ENCODE data around the gene HNRNPA1. TPM values are rescaled to one million over a fixed set of nuclear protein-coding genes. Genes with fewer than 3 reads are reported as not detected.

Gene HNRNPA1
- total and polyA plus RNA-seq, 7 donors = 318 to 1,311 (median 594) TPM

DNA sequence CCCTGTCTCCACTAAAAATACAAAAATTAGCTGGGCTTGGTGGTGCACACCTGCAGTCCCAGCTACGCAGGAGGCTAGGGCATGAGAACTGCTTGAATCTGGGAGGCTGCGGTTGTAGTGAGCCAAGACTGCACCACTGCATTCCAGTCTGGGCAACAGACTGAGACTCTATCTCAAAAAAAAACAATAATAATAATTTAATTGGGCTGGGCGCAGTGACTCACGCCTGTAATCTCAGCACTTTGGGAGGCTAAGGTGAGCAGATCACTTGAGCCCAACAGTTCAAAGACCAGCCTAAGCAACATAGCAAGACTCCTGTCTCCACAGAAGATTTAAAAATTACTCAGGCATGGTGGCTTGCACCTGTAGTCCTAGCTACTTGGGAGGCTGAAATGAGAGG is 27.3 kb upstream of the HNRNPA1 start:
- Histone ChIP-seq H3K4me1 (peaks cover 0 to 19% (median 4%) of the 10 kb centered on the region in 4 donors), H3K36me3 (peaks cover 4 to 48% (median 8%) of the 10 kb centered on the region in 4 donors), H3K4me3 (no peak overlapping the region), H3K27me3 (no peaks in the 10 kb centered on the region), H3K27ac (no peak overlapping the region), H3K9me3 (no peaks in the 10 kb centered on the region)
- no peak for DNase-seq
- intact Hi-C loops (cut with DNase I) = no loop called here
- TF ChIP-seq POLR2AphosphoS5 (IDR thresholded peaks at IDR 0.05) (no peak), EP300 (IDR thresholded peaks at IDR 0.05) (no peak), POLR2A (IDR thresholded peaks at IDR 0.05) (no peak)
- TF ChIP-seq, protein P1, sequence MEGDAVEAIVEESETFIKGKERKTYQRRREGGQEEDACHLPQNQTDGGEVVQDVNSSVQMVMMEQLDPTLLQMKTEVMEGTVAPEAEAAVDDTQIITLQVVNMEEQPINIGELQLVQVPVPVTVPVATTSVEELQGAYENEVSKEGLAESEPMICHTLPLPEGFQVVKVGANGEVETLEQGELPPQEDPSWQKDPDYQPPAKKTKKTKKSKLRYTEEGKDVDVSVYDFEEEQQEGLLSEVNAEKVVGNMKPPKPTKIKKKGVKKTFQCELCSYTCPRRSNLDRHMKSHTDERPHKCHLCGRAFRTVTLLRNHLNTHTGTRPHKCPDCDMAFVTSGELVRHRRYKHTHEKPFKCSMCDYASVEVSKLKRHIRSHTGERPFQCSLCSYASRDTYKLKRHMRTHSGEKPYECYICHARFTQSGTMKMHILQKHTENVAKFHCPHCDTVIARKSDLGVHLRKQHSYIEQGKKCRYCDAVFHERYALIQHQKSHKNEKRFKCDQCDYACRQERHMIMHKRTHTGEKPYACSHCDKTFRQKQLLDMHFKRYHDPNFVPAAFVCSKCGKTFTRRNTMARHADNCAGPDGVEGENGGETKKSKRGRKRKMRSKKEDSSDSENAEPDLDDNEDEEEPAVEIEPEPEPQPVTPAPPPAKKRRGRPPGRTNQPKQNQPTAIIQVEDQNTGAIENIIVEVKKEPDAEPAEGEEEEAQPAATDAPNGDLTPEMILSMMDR (IDR thresholded peaks at IDR 0.05) = no peak
- 77 to 94% methylated on average over 4 of the region's 4 CpGs for WGBS, 2 donors

DNA sequence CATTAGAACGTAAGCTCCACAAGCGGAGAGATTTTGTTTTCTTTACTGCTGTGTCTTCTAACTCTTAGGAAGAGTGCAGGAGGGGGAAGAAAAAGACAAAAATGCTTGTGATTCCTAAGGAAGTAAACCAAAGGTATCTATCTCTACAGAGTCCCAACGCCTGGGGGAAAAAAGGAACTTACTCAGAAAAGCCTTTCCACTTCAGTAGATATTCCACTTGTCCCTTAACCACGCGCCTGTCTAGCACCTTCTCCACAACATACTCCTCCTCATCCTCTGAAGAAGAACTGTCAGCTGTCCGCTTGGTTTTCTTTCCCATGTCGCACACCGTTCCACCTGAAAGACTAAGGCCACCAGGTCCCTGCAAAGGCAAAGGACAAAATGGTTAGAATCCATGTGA is 23.2 kb upstream of the HNRNPA1 start:
- intact Hi-C loops (cut with DNase I) = no loop called here
- Histone ChIP-seq H3K4me3 (no peak overlapping the region), H3K36me3 (peaks cover 0 to 34% (median 8%) of the 10 kb centered on the region in 4 donors), H3K27me3 (no peaks in the 10 kb centered on the region), H3K9me3 (no peaks in the 10 kb centered on the region), H3K27ac (peak overlapping the region in 3 of 4 donors; percentile 60 to 86 (median 76)), H3K4me1 (peaks cover 0 to 44% (median 28%) of the 10 kb centered on the region in 4 donors)
- no peak for DNase-seq
- TF ChIP-seq EP300 (IDR thresholded peaks at IDR 0.05) = no peak
- TF ChIP-seq POLR2A (IDR thresholded peaks at IDR 0.05) = no peak
- no peak for TF ChIP-seq POLR2AphosphoS5 (IDR thresholded peaks at IDR 0.05)
- TF ChIP-seq, protein P1 (IDR thresholded peaks at IDR 0.05) = no peak
- 93 to 97% methylated on average over 8 of the region's 8 CpGs for WGBS, 2 donors

DNA sequence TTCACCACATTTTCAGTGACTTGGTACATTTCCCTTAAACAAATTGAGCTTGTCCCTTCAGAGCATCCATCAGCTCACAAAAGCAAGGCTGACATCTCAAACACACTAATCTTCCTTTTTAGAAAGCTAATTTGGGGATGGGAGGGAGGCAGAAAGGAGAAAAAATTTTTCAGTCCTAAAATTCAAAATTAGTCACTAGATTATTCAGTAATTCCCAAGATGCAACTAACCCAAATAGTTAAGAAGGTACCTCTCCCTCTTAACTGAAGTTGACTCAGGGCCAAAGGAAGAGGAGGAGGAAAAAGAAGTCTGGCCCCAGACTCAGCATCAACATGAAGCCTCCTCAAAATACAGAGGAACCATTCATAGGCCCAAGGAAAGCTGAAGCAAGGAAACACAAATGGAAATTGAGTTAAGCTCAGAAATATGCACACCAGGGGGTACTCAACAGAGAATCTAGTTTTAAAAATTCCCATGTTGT is 22.3 kb upstream of the HNRNPA1 start:
- peaks cover 0 to 30% (median 8%) of the 10 kb centered on the region in 4 donors for H3K36me3 ChIP-seq
- H3K27ac ChIP-seq = peak overlapping the region; percentile 60 to 86 (median 68)
- intact Hi-C loops (cut with DNase I) = no loop called here
- H3K4me3 ChIP-seq = no peak overlapping the region
- peaks cover 0 to 48% (median 34%) of the 10 kb centered on the region in 4 donors for H3K4me1 ChIP-seq
- no peaks in the 10 kb centered on the region for H3K9me3 ChIP-seq
- no peak for DNase-seq
- no peak for TF ChIP-seq POLR2AphosphoS5 (IDR thresholded peaks at IDR 0.05)
- no peak for TF ChIP-seq EP300 (IDR thresholded peaks at IDR 0.05)
- TF ChIP-seq, protein P1 (IDR thresholded peaks at IDR 0.05) = no peak
- no peak for TF ChIP-seq POLR2A (IDR thresholded peaks at IDR 0.05)
- H3K27me3 ChIP-seq = no peaks in the 10 kb centered on the region

DNA sequence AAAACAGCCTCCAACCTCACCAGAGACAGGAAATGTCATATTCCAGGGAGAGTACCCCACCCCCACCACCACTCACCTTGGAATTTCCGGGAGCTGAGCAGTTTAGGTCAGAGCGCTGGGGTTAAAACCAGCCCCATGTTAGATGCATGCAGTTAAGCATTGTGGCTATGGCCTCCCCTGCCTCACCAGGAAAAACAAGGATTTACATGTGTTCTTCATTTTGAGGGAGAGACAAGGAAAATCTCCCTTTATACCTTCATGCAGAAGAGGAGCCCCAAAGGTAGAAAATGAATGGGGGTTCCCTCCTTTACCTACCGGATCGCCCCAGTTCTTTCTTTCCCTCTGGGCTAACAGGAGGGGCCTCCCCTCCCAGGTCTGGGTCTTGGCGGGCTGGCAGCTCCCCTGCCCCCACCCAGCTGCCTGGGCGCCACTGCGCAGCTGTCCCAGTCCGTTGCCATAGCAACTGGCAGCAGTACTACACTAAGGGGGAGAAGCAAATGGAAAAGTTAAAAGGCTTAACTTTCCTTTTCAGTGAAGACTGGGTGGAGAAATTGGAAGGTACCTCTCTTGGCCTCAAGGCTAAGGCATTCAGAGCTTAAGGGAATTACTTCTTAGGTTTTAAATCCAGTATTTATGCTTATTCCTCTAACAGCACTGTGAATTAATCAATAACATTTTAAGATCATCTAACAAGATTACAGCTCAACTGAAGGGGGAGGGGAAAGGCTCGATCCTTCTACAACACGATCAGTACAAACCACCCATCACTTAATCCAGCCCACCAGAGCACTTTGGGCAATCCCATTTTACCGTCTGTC is 21.1 kb upstream of the HNRNPA1 start:
- TF ChIP-seq, protein P1 (IDR thresholded peaks at IDR 0.05) = no peak
- peak in 2 of 4 donors; percentile 37 to 49 for TF ChIP-seq POLR2AphosphoS5 (IDR thresholded peaks at IDR 0.05)
- intact Hi-C loops (cut with DNase I) = loop anchor here (5.0 kb wide), 1 partner anchor 37 kb away; no protein-coding TSS in a partner anchor
- H3K9me3 ChIP-seq = no peaks in the 10 kb centered on the region
- no peaks in the 10 kb centered on the region for H3K27me3 ChIP-seq
- peak overlapping the region; percentile 60 to 86 (median 68) for H3K27ac ChIP-seq
- 15 to 60% methylated on average over 11 of the region's 11 CpGs for WGBS, 2 donors
- peak overlapping the region; percentile 26 to 50 (median 46) for H3K4me3 ChIP-seq
- H3K4me1 ChIP-seq = peaks cover 0 to 48% (median 34%) of the 10 kb centered on the region in 4 donors
- peaks cover 0 to 30% (median 8%) of the 10 kb centered on the region in 4 donors for H3K36me3 ChIP-seq
- DNase-seq = peak; percentile 92

Measured in sigmoid colon (tissue), 7 donors.